GM23338 (cell line): ENCODE data around the gene ST6GALNAC4. TPM values are rescaled to one million over a fixed set of nuclear protein-coding genes. Genes with fewer than 3 reads are reported as not detected.

ENCODE experiments used
- ATAC-seq: fragments of 200-7000 bp; cut with Tn5 transposase; 3 replicates; pipeline ENCODE4 v1.9.1; 2020
- DNase-seq: peaks from one replicate; pipeline ENCODE4 v3.0.0-alpha.2; 2015; ENCODE audit warnings: low spot score
- H2AFZ ChIP-seq: fragments of 200-600 bp; sonication (generic); 2 replicates; pipeline ENCODE4 v1.8.0; 2016; ENCODE audit warnings: antibody characterized with exemption, mild to moderate bottlenecking, moderate library complexity
- H3F3A ChIP-seq: fragments of 200-600 bp; sonication (generic); replicated peaks from 2 replicates; pipeline ENCODE4 v1.8.0; 2017; ENCODE audit warnings: antibody characterized with exemption, mixed run types, low read depth
- H3K27ac ChIP-seq: fragments of 200-600 bp; sonication (generic); 2 replicates; pipeline ENCODE4 v1.6.1; 2016; ENCODE audit warnings: low read depth
- H3K27me3 ChIP-seq: fragments of 200-600 bp; sonication (generic); 2 replicates; pipeline ENCODE4 v1.8.0; 2016; ENCODE audit warnings: mild to moderate bottlenecking, mixed run types, moderate library complexity; ENCODE audit not compliant: insufficient read depth
- H3K36me3 ChIP-seq: fragments of 200-600 bp; sonication (generic); 2 replicates; pipeline ENCODE4 v1.8.0; 2016; ENCODE audit warnings: mild to moderate bottlenecking; ENCODE audit not compliant: insufficient read depth
- H3K4me1 ChIP-seq: fragments of 200-600 bp; sonication (generic); 2 replicates; pipeline ENCODE4 v1.8.0; 2016; ENCODE audit warnings: mild to moderate bottlenecking, moderate library complexity; ENCODE audit not compliant: insufficient read depth
- H3K4me2 ChIP-seq: fragments of 200-600 bp; sonication (generic); 2 replicates; pipeline ENCODE4 v1.7.1; 2017; ENCODE audit warnings: mixed run types
- H3K4me3 ChIP-seq: fragments of 200-600 bp; sonication (generic); 2 replicates; pipeline ENCODE4 v1.6.1; 2016; ENCODE audit warnings: mixed run types
- H3K79me2 ChIP-seq: fragments of 200-600 bp; sonication (generic); replicated peaks from 2 replicates; pipeline ENCODE4 v1.8.0; 2017; ENCODE audit warnings: mild to moderate bottlenecking; ENCODE audit not compliant: insufficient read depth
- H3K9me2 ChIP-seq: fragments of 200-600 bp; sonication (generic); 2 replicates; pipeline ENCODE4 v1.8.0; 2017; ENCODE audit not compliant: insufficient read depth
- H4K20me1 ChIP-seq: fragments of 200-600 bp; sonication (generic); replicated peaks from 2 replicates; pipeline ENCODE4 v1.8.0; 2017; ENCODE audit warnings: mild to moderate bottlenecking; ENCODE audit not compliant: insufficient read depth
- H3K27ac Mint-ChIP-seq: 2 replicates; pipeline ENCODE4 v1.8.0; 2020; ENCODE audit warnings: inconsistent platforms, mild to moderate bottlenecking, moderate library complexity, mixed read lengths
- H3K27me3 Mint-ChIP-seq: 3 replicates; pipeline ENCODE4 v1.8.0; 2022; ENCODE audit warnings: low read depth, mild to moderate bottlenecking, moderate library complexity, mixed read lengths, inconsistent platforms; ENCODE audit not compliant: insufficient read depth, poor library complexity
- H3K36me3 Mint-ChIP-seq: 3 replicates; pipeline ENCODE4 v1.8.0; 2021; ENCODE audit warnings: low read depth, mild to moderate bottlenecking, inconsistent platforms, moderate library complexity, mixed read lengths
- H3K4me1 Mint-ChIP-seq: 3 replicates; pipeline ENCODE4 v1.8.0; 2020; ENCODE audit warnings: mild to moderate bottlenecking, inconsistent platforms, mixed read lengths
- H3K4me3 Mint-ChIP-seq: 3 replicates; pipeline ENCODE4 v1.8.0; 2021; ENCODE audit warnings: moderate library complexity, mild to moderate bottlenecking, inconsistent platforms, mixed read lengths
- H3K9me3 Mint-ChIP-seq: 3 replicates; pipeline ENCODE4 v1.8.0; 2020; ENCODE audit warnings: moderate library complexity, mild to moderate bottlenecking, inconsistent platforms, mixed read lengths
- CREB1 ChIP-seq: fragments of 250-450 bp; sonication (Bioruptor Pico); IDR thresholded peaks from 2 replicates; pipeline ENCODE4 v1.5.0; 2020; ENCODE audit warnings: low read depth, mild to moderate bottlenecking, moderate library complexity
- CTCF ChIP-seq, 2 experiments: fragments of 200-600 bp in 1 of 2; sonication (generic) in 1 of 2; conservative IDR thresholded peaks; 2 replicates each; pipeline versions ENCODE4 v1.5.1 to v1.6.1; 2016 to 2017; ENCODE audit warnings: antibody characterized with exemption in 2 of 2, low read depth in 2 of 2, mild to moderate bottlenecking in 2 of 2, moderate library complexity in 1 of 2
- ETS1 ChIP-seq: IDR thresholded peaks from 2 replicates; pipeline ENCODE4 v1.6.1; 2016; ENCODE audit warnings: antibody characterized with exemption
- EZH2 ChIP-seq: fragments of 200-600 bp; sonication (generic); IDR thresholded peaks from one replicate; pipeline ENCODE4 v1.8.0; 2017; ENCODE audit warnings: antibody characterized with exemption, mild to moderate bottlenecking, low read depth; ENCODE audit not compliant: unreplicated experiment
- EZH2phosphoT487 ChIP-seq: fragments of 200-600 bp; sonication (generic); IDR thresholded peaks from one replicate; pipeline ENCODE4 v1.8.1; 2018; ENCODE audit warnings: antibody characterized with exemption; ENCODE audit not compliant: unreplicated experiment
- JUNB ChIP-seq: IDR thresholded peaks from one replicate; pipeline ENCODE4 v1.6.1; 2016; ENCODE audit warnings: antibody characterized with exemption; ENCODE audit not compliant: unreplicated experiment
- NANOG ChIP-seq: IDR thresholded peaks from 2 replicates; pipeline ENCODE4 v1.6.1; 2016; ENCODE audit warnings: antibody characterized with exemption, borderline replicate concordance
- REST ChIP-seq: IDR thresholded peaks from one replicate; pipeline ENCODE4 v1.6.1; 2018; ENCODE audit warnings: antibody characterized with exemption; ENCODE audit not compliant: unreplicated experiment
- STAT1 ChIP-seq: IDR thresholded peaks from one replicate; pipeline ENCODE4 v1.6.1; 2016; ENCODE audit warnings: antibody characterized with exemption; ENCODE audit not compliant: unreplicated experiment
- ZNF114 ChIP-seq: fragments of 250-450 bp; sonication (Bioruptor Pico); IDR thresholded peaks from 2 replicates; pipeline ENCODE4 v1.5.0; 2020; ENCODE audit warnings: mild to moderate bottlenecking, moderate library complexity
- ZNF331 ChIP-seq: fragments of 250-450 bp; sonication (Bioruptor Pico); IDR thresholded peaks from 2 replicates; pipeline ENCODE4 v1.5.0; 2020; ENCODE audit warnings: low read depth, mild to moderate bottlenecking, moderate library complexity
- polyA plus RNA-seq: library from polyadenylated mRNA; unstranded; fragments of >200 nt; fragmentation: Nextera tagmentation; extraction: Ambion mirVana; gene quantifications from 2 replicates; pipeline ENCODE4 v1.2.1, GENCODE V29; 2016
- total RNA-seq: library from RNA; depleted of rRNA; stranded (reverse); fragments of >200 nt; shearing (Covaris generic); gene quantifications from 2 replicates; pipeline ENCODE4 v1.2.3, GENCODE V29; 2014

Gene ST6GALNAC4
- total and polyA plus RNA-seq, 2 experiments from 2014 or later = 8.1 to 35.3 TPM

- TF ChIP-seq CTCF (conservative IDR thresholded peaks at IDR 0.05; ENCODE audit: low read depth in 2 of 2) (no peak), STAT1 (no peak), JUNB (no peak), CREB1 (CRISPR knock-in tag) (no peak), EZH2 (no peak), ZNF331 (CRISPR knock-in tag) (no peak), ETS1 (no peak), EZH2phosphoT487 (no peak)
These were observed 29.0 kb downstream of the ST6GALNAC4 start (continued) for GRCh38 chr9:127887792-127888191.

GRCh38 chr9:127886401-127886972, 30.4 kb downstream of the ST6GALNAC4 start:
- H3K27ac Mint-ChIP-seq = no peak overlapping the region
- ATAC-seq (peak; percentile 58), DNase-seq (no peak)
- H3K4me3 Mint-ChIP-seq = no peak overlapping the region
- H3K27ac ChIP-seq = no peak overlapping the region
- no peaks in the 10 kb centered on the region for H3K4me1 ChIP-seq
- peaks cover 7% of the 10 kb centered on the region for H3K36me3 ChIP-seq
- H3K79me2 ChIP-seq = no peaks in the 10 kb centered on the region
- no peaks in the 10 kb centered on the region for H3K27me3 ChIP-seq
- peaks cover 21% of the 10 kb centered on the region for H3K4me1 Mint-ChIP-seq
- no peaks in the 10 kb centered on the region for H3K9me3 Mint-ChIP-seq
- peaks cover 30% of the 10 kb centered on the region for H3K36me3 Mint-ChIP-seq
- no peak overlapping the region for H3K4me2 ChIP-seq
- no peak overlapping the region for H2AFZ ChIP-seq
- no peak for TF ChIP-seq ETS1
- TF ChIP-seq REST = no peak
- no peak for TF ChIP-seq CTCF (conservative IDR thresholded peaks at IDR 0.05; ENCODE audit: low read depth in 2 of 2)
- TF ChIP-seq ZNF114 (CRISPR knock-in tag) = no peak
- no peak for TF ChIP-seq ZNF331 (CRISPR knock-in tag)
- TF ChIP-seq CREB1 (CRISPR knock-in tag) = no peak
- TF ChIP-seq NANOG = no peak
- TF ChIP-seq EZH2phosphoT487 = no peak
- no peak overlapping the region for H3K4me3 ChIP-seq
- 0 out of 2 replicates have a peak, but pooled peaks cover 6% of the 10 kb centered on the region for H3F3A ChIP-seq
- peaks cover 9% of the 10 kb centered on the region for H4K20me1 ChIP-seq
- H3K9me2 ChIP-seq = no peaks in the 10 kb centered on the region
- peaks cover 24% of the 10 kb centered on the region for H3K27me3 Mint-ChIP-seq
